Endodermal cell (in vitro differentiated cells): ENCODE data around the gene ASB12. TPM values are rescaled to one million over a fixed set of nuclear protein-coding genes. Genes with fewer than 3 reads are reported as not detected.

ENCODE experiments used
- DNase-seq: peaks from one replicate; pipeline ENCODE4 v3.0.0-alpha.2; 2017
- H3K27ac ChIP-seq: 2 replicates; pipeline ENCODE4 v1.5.1; 2013; ENCODE audit warnings: mild to moderate bottlenecking, low read depth, low read length, moderate library complexity
- H3K27me3 ChIP-seq: 2 replicates; pipeline ENCODE4 v1.6.1; 2013; ENCODE audit warnings: mild to moderate bottlenecking, low read length, moderate library complexity; ENCODE audit not compliant: insufficient read depth, control insufficient read depth, poor library complexity, severe bottlenecking
- H3K36me3 ChIP-seq: 2 replicates; pipeline ENCODE4 v1.7.0; 2013; ENCODE audit warnings: mild to moderate bottlenecking, low read length, moderate library complexity; ENCODE audit not compliant: control insufficient read depth, insufficient read depth
- H3K4me1 ChIP-seq: one replicate; pipeline ENCODE4 v1.7.0; 2013; ENCODE audit warnings: low read length; ENCODE audit not compliant: control insufficient read depth, insufficient read depth
- H3K4me3 ChIP-seq: 2 replicates; pipeline ENCODE4 v1.5.1; 2013; ENCODE audit warnings: mild to moderate bottlenecking, low read length, moderate library complexity
- H3K9ac ChIP-seq: 2 replicates; pipeline ENCODE4 v1.6.1; 2013; ENCODE audit warnings: mild to moderate bottlenecking, low read length, moderate library complexity; ENCODE audit not compliant: poor library complexity, severe bottlenecking; ENCODE audit errors: extremely low read depth
- H3K9me3 ChIP-seq: 2 replicates; pipeline ENCODE4 v1.6.1; 2013; ENCODE audit warnings: mild to moderate bottlenecking, low read length, moderate library complexity; ENCODE audit not compliant: control insufficient read depth
- H3K27ac Mint-ChIP-seq: 2 replicates; pipeline ENCODE4 v1.8.0; 2020; ENCODE audit warnings: mixed read lengths
- H3K27me3 Mint-ChIP-seq: 2 replicates; pipeline ENCODE4 v1.8.0; 2021; ENCODE audit warnings: mild to moderate bottlenecking, mixed read lengths; ENCODE audit not compliant: insufficient read depth
- H3K36me3 Mint-ChIP-seq: 2 replicates; pipeline ENCODE4 v1.8.0; 2020; ENCODE audit warnings: low read depth, mixed read lengths
- H3K4me1 Mint-ChIP-seq: 2 replicates; pipeline ENCODE4 v1.8.0; 2020; ENCODE audit warnings: mixed read lengths
- H3K4me3 Mint-ChIP-seq: 2 replicates; pipeline ENCODE4 v1.8.0; 2020; ENCODE audit warnings: mild to moderate bottlenecking, moderate library complexity, mixed read lengths
- H3K9me3 Mint-ChIP-seq: 2 replicates; pipeline ENCODE4 v1.8.0; 2020; ENCODE audit warnings: mild to moderate bottlenecking, mixed read lengths
- CTCF ChIP-seq: fragments of 200-600 bp; sonication (generic); conservative IDR thresholded peaks from 2 replicates; pipeline ENCODE4 v1.5.0; 2021; ENCODE audit warnings: antibody characterized with exemption, mild to moderate bottlenecking
- WGBS, 2 experiments: methylation state at CpG; one replicate each; pipeline versions ENCODE4 v1.1.5 to v1.1.7; 2013; ENCODE audit warnings: missing lambda C conversion rate in 2 of 2, mixed read lengths in 1 of 2; ENCODE audit not compliant: insufficient coverage in 1 of 2, insufficient read length in 1 of 2; 5-methylcytosine and 5-hydroxymethylcytosine counted together
- total RNA-seq, 2 donors: library from RNA; stranded (reverse); fragmentation: NEBNext Ultra II Directional in 1 of 2; extraction: Animal tissue kit (Norgen Biotek cat#: 25700) in 1 of 2; gene quantifications; 2 replicates in 1 of 2; 3 replicates in 1 of 2; pipeline ENCODE4 v1.2.1, GENCODE V29; 2021

ASB12 gene
- total RNA-seq, 2 donors from 2014 or later, result 0.48 to 0.53 TPM

- H3K9me3 ChIP-seq, result no peaks in the 10 kb centered on the region
- TF ChIP-seq CTCF, result no peak
- Mint-ChIP-seq H3K9me3 (peaks cover 25% of the 10 kb centered on the region), H3K27ac (no peak overlapping the region), H3K27me3 (no peaks in the 10 kb centered on the region), H3K4me1 (peaks cover 3% of the 10 kb centered on the region), H3K4me3 (no peak overlapping the region), H3K36me3 (no peaks in the 10 kb centered on the region)
- H3K27me3 ChIP-seq, result no peaks in the 10 kb centered on the region
- no peaks in the 10 kb centered on the region for H3K36me3 ChIP-seq
- H3K4me1 ChIP-seq, result no peaks in the 10 kb centered on the region
- no peak for DNase-seq
- 90% methylated on average over 2 of the region's 2 CpGs; no CpG with 5 or more reads in 1 of the 2 experiments for WGBS, 2 experiments
- no peak overlapping the region for H3K27ac ChIP-seq
- H3K9ac ChIP-seq, result no peak overlapping the region
- H3K4me3 ChIP-seq, result no peak overlapping the region
These were observed 46.0 kb downstream of the ASB12 start for GRCh38 chrX:64184396-64184795.

- no peak for TF ChIP-seq CTCF
- Mint-ChIP-seq H3K4me1 (no peaks in the 10 kb centered on the region), H3K36me3 (no peaks in the 10 kb centered on the region), H3K27me3 (no peaks in the 10 kb centered on the region), H3K27ac (no peak overlapping the region), H3K9me3 (peaks cover 32% of the 10 kb centered on the region), H3K4me3 (no peak overlapping the region)
- Histone ChIP-seq H3K4me1 (no peaks in the 10 kb centered on the region), H3K36me3 (no peaks in the 10 kb centered on the region), H3K9me3 (no peaks in the 10 kb centered on the region), H3K27ac (no peak overlapping the region), H3K9ac (no peak overlapping the region), H3K27me3 (no peaks in the 10 kb centered on the region), H3K4me3 (no peak overlapping the region)
- DNase-seq, result no peak
- WGBS, 2 experiments, result 93% methylated on average over 2 of the region's 2 CpGs; no CpG with 5 or more reads in 1 of the 2 experiments
These were observed 48.2 kb downstream of the ASB12 start for GRCh38 chrX:64182208-64182607.

GRCh38 chrX:64176876-64177275, 53.5 kb downstream of the ASB12 start:
- Mint-ChIP-seq H3K4me1 (no peaks in the 10 kb centered on the region), H3K9me3 (peaks cover 50% of the 10 kb centered on the region), H3K4me3 (no peak overlapping the region), H3K36me3 (no peaks in the 10 kb centered on the region), H3K27ac (no peak overlapping the region), H3K27me3 (no peaks in the 10 kb centered on the region)
- H3K36me3 ChIP-seq, result no peaks in the 10 kb centered on the region
- no peak overlapping the region for H3K27ac ChIP-seq
- no peaks in the 10 kb centered on the region for H3K9me3 ChIP-seq
- no peak overlapping the region for H3K4me3 ChIP-seq
- no peaks in the 10 kb centered on the region for H3K27me3 ChIP-seq
- no peaks in the 10 kb centered on the region for H3K4me1 ChIP-seq
- H3K9ac ChIP-seq, result no peak overlapping the region
- no peak for TF ChIP-seq CTCF
- no peak for DNase-seq

Other genes starting within 250 kb of the ASB12 start
- 10 to 100 TPM; 11.2 to 12.0 TPM for gene AMER1, start 24.9 kb downstream of the ASB12 start, total RNA-seq
- gene MTMR8, start 164.8 kb upstream of the ASB12 start, total RNA-seq, result 1 to 10 TPM; 4.0 to 4.3 TPM